HG03039 (cell line): ENCODE results near the gene GINS2.

Source experiments
- ATAC-seq: cut with Tn5 transposase; IDR thresholded peaks from one replicate; pipeline ENCODE4 v1.9.1; 2021; ENCODE audit warnings: mild to moderate bottlenecking, moderate library complexity; ENCODE audit not compliant: unreplicated experiment

GINS2 gene

DNA sequence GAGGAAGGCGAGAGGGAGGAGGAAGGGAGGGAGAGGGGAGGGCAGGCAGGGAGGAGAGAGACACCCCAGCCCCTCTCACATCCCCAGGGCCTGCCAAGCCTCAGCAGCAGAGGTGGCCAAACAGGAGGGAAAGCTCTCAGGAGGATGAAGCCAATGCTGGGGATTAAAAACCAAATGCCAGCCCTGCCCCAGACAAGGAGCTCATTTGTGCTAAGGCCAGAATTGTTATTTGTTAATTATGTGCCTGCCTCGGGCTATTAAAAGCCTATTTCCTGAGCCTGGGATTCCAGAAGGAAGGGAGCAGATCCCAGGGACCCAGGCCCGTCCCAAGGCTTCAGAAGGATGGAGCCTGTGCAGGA is 27.9 kb upstream of the GINS2 start:
- ATAC-seq = no peak

DNA sequence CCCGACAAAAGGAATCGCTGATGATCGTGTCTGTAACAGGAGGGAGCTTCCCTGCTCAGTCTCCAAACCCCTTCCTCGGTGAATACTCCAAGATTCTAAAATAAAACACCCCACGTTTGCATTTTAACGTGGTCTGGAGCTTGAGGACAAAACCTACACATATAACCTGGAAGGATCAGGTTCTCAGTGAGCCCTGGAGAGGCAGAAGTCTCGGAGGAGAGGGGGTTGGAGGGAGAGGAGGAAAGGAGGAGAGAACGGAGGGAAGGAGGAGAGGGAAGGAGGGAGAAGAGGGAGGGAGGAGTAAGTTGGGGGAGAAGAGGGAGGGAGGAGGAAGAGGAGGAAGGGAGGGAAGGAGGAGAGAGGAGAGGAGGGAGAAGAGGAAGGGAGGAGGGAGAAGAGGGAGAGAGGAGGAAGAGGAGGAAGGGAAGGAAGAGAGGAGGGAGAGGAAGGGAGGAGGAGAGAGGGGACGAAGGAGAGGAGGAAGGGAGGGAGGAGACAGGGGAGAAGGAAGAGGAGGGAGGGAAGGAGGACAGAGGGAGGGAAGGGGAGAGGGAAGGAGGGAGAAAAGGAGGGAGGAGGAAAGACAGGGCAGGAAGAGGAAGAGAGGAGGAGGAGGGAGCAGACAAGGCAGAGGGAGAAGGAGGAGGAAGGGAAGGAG is 27.4 kb upstream of the GINS2 start:
- ATAC-seq = no peak

DNA sequence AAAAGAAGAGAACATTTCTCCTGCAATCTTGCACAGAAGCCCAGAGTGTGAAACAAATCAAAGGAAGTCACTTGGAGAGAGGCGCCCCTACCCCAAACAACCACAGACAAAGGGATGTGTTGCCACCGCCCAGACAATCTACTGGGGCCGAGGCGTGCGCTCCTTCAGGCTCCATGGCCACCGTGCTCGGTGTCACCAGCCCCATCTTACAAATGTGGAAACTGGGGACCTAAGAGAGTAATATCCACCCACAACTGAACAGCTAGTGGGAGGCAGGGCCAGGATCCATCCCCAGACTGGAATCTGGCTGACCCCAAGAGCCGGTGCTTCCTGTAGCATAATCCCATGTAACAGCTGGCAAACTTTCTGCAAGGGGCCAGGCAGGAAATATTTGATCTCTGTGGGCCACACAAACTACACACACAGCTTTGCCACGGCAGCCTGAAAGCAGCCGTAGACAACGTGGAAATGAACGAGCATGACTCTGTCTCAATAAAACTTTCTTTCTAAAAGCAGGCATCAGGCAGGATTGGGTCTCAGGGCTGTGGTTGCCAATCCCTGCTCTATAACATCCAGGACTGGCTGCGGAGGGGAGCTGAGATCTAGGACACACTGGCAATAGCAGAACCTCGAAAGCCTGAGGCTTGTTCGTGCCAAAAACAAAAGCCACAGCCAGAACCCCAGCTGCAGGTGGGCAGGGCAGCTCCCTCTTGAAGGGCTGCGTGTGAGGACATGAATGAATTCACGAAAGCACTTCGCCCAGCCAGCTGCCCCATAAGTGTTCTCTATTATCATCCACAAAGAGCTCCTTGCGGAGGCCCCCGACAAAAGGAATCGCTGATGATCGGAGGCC is 26.6 kb upstream of the GINS2 start:
- ATAC-seq = no peak

DNA sequence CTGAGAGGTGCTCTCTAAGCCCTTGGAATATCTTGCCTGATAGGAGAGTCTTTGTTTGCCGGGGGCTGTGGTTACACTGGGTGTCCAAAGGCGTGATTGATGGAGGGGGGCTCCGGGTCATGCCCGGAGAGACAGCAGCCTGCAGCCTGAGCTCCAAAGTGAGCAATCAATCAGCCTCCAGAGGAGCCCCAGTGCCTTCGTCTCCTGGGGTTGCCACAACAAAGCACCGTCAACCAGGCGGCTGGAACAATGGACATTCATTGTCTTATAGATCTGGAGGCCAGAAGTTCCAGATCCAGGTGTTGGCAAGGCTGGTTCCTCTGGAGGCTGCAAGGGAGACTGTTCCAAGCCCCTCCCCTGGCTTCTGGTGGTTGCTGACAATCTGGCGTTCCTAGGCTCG is 24.0 kb upstream of the GINS2 start:
- ATAC-seq = no peak

DNA sequence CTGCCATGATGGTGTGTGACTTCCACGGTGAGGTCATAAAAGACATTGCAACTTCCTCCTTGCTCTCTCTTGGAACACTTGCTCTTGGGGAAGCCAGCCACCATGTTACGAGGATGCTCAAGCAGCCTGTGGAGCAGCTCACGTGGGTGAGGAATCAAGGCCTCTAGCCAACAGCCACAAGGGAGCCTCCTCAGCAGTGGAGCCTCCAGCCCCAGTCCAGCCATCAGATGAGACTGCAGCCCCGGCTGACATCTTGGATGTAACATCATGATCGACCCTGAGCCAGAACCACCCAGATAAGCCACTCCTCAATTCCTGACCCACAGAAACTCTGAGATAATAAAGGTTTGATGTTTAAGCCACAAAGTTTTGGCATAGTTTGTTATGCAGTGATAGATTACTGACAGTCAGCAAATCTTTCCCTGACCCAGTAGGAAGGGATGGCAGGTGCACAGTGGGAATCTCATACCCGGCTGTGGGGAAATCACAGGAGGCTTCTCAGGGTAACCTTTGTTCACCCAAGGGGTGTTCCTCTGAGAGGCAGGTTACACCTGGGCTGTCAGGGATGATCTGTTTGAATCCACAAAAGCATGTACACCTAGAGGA is 23.3 kb upstream of the GINS2 start:
- no peak for ATAC-seq

DNA sequence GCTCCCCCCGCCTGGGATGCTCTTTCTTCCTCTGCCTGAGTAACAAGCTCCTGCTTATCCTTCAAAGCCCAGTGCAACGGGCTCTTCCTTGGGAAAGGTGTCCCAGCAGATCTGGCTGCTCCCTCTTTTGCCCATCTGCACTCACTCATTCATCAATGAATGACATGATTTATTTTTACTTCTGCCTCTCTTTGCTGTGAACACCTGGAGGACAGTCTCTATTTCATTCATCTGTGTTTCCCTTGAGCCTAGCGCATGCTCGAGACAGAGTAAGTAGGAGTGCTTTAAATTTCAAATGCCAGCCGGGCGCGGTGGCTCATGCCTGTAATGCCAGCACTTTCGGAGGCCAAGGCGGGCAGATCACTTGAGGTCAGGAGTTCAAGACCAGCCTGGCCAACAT is 22.0 kb upstream of the GINS2 start:
- no peak for ATAC-seq

DNA sequence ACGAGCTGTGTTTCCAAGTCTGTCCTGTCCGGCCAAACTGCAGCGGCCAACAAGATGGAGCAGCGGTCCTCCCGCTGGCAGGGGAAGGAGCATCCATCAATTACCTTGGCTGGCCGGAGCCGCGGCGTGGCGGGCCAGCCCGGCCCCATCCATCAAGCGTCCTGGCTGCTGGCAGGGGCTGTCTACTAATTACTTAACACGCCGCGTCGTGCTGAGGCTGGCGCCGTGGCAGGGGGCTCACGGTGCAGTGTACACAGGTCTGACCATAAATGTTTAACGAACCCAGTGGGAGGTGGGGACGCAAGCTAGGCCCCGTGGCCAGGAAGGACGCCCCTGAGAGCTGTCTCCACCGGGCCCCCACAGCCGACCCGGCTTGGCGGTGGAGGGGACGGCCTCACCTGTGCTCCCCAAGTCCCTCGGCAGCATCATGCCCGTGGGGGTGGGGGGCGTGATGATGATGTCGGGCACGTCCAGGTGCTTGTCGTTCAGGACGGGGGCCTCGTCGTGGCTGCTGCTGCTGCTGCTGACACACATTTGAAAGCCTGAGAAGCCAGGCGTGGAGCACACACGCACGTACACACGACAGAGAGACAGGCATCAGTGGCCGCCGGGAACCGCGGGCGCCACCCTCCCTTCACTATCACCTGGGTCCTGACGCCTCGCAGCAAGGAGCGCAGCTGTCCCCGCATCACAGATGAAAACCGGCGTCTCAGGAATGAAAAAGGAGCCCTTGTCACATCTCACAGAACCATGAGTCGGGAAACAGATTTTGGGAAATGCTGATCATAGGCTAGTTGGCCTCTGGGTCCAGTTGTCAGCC is 21.2 kb upstream of the GINS2 start:
- ATAC-seq = no peak

DNA sequence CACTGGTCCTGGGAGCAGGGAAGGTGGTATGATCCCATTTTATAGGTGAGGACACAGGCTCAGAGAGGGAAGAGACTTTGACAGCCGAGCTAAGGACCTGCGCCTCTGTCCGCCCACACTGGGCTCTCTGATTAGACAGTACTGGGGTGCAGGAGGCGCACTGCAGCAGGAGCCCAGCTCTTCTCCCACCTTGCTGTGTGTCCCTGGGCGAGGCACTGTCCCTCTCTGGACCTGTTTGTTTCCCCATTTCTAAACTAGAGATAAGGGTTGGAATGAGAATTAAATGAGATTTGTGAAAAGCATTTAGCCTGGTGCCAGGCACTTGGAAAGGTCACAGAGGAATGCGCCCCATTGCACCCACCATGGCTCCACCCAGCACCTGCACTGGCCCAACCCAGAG is 19.6 kb upstream of the GINS2 start:
- ATAC-seq = no peak

DNA sequence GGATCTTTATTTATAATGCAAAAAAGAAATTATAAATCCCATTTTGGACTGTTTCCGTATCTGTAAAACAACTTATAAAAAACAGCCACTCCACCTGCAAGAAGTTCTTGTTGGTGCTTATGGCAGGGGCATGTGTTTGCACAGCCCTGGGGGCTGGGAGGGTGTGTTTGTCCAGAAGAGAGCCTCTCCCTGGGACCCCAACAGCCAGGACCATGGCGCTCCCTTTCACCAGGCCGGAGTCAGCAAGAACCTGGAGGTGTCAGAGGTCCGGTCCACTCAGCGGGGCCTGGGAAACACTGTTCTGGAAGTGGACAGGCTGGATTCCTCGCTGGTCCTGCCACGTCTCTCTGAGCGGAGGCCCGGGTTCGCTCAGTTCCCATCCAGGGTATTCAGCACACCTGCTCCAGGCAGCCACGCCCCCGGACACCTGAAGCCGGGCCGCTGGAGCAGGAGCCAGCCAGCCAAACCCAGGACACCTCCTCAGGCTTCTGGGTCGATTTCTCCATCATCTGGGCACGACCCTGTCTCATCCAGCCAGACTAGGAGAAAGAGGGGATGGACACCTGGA is 18.9 kb upstream of the GINS2 start:
- ATAC-seq = no peak

DNA sequence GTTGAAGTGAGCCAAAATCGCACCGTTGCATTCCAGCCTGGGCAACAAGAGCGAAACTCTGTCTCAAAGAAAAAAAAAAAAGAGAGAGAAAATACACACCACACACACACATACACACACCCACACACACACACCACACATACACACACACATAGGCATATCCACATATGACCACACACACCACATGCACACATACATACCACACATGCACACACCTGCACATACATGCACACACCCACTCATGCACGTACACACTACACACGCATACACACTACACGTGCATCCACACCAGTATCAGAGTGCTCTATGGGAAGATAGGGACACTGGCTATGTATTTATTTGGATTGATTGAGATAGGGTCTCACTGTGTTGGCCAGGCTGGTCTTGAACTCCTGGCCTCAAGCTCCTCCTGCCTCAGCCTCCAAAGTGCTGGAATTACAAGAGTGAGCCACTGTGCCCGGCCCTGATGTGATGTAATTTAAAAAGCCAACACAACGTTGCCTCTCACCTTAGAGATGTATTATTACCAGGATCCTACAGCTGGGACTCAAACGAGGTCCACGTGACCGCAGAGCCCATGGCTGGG is 17.8 kb upstream of the GINS2 start:
- ATAC-seq = no peak

DNA sequence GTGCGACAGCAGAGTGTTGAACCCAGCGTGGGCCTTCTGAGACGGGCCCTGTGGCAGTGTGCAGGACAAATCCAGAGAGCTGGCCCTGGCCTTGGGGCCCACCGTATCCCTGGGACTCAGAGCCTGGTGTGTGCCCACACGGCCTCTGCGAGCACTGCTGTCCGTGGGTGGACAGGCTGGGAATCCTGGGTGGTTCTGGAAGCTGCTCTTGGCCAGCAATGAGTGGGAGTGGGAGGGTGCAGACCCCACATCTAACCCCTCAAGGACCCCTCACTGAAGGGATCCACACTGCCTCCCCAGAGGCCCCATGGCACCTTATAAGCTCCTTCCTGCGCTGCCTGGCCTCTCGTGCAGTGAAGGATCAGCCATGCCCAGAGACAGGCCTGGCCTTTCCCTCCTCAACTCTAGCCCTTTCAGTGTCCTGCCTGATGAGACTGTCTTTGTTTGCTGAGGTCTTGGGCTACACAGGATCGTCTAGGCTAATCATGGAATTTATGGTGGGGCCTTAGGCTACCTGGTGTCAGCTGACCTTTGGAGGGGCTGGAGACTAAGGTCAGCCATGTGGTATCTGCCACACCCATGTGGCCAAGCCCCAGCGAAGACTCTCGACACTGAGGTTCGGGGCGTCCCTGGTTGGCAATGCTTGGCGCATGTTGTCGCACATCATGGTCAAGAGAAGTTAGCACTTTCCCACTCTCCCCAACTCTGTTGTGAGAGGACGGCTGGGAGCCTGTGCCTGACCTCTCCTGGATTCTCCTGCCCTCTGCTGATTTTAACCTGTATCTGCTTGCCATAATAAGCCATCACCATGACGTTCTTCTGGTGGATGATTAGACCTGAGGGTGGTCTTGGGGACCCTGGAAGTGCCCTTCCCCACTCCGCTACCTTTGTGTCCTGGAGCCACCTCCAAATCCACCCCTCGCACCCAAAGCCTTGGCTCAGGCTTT is 16.4 kb upstream of the GINS2 start:
- ATAC-seq = no peak

DNA sequence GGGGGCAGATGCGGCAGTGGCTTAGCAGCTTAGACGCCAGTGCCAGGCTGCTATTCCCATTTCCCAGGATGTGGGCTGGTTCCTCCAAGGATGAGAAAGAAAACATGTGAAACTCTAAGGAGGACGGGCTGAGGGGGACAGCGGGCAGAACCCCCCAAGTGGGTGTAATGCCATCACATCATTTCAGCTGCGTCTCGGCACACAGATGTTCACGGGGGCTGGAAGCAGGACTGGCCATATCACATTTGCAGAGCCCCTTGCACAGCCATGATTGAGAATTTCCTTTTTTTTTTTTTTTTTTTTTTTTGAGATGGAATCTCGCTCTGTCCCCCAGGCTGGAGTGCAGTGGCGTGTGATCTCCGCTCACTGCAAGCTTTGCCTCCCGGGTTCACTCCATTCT is 15.3 kb upstream of the GINS2 start:
- no peak for ATAC-seq

DNA sequence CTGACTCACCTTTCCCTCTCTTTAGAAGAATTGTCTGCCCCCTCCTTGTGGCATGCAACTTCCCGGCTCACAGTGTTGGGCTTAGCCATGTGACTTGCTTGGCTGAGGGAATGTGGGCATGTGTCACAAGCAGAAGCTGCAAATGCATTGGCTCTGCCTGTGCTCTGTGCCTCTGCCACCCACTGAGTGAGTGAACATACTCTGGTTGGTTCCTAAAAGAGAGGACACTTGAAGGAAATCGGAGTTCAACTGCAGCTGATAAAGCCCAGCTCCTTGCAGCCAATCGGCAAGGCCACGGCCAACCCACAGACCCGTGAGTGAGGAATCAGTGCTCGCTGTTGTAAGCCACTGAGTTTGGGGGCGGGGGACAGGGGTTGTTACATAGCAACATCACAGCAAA is 10.9 kb upstream of the GINS2 start:
- ATAC-seq = no peak

DNA sequence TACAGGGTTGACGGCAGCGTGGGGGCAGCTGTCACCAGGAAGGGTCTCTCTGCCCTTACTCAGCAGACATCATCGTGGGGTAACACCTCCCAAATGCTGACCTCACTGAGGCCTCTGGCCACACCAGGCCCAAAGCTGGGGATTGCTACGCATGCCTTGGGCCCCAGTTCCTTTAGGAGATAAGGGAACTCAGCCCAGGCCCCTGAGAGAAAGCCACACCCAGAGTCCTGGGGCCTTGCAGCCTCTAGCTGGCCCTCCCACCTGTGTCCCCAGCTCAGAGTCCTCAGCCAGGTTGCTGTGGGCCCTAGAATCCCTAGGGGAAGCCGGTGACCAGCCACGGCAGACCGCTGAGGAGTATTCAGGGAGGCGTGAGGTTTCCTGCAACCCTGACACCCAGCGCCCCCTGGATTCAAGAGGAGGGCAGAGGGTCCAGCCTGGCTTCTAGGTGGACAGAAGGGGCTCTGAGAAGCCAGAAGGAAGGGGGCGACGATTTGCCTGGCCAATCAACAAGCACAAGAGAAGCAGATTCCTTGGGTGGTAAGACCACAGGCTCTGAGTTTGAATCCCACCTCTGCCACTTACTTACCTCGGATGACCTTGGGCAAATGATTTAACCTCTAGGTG is 10.3 kb upstream of the GINS2 start:
- no peak for ATAC-seq

DNA sequence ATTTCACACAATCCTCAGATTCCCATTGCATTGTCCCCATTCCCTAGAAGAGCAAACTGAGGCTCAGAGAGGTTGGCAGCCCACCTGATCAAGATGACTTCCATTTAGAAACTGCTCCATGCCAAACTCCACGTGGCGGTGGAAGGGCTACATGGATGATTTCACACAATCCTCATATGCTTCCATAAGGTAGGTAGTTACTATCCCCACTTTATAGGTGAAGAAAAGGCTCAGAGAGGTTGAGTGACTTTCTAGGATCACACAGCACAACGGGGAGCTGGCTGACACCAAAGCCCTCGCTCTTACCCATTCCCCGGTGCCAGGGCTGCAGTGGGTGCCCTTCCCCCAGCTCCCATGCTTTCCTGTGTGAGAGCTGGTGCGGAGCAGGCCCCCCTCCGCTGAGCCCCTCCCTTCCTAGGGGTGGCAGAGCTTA is 9.7 kb upstream of the GINS2 start:
- ATAC-seq = no peak

DNA sequence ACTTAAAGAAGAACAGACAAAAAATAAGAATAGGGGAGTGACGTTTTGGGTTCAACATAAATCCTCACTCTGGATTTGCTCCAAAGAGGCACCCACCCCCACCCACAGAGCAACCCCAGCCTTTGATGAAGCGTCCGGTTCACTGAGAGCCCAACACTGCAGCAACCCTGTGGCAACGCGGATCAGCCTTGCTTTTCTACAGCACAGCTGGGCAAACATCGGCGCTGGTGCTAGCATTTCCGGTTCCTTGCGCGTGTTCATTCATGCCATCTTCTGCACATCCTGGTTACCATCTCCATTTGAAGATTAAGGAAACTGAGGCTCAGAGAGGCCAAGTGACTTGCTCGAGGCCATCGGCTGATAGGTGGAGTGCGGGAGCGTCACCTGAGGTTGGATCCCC is 8.7 kb upstream of the GINS2 start:
- ATAC-seq = no peak

DNA sequence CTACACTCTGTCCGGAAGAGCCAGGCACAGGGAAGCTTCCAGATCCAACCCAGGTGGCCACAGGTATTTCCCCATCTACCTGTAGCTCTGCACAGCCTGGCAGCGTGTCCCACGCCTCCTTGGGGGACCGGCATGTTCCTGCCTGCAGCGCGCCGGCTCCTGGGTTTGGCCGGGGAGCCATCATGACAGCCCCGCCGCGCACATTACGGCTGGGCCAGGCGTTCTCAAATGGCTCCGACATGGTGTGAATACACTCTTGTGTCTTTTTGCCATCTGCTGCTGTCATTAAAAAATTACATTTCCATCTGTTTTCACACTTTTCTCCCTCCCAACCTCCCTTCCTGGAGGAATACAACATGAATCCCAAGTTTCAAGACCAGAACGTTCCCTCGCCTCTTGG is 8.0 kb upstream of the GINS2 start:
- no peak for ATAC-seq

DNA sequence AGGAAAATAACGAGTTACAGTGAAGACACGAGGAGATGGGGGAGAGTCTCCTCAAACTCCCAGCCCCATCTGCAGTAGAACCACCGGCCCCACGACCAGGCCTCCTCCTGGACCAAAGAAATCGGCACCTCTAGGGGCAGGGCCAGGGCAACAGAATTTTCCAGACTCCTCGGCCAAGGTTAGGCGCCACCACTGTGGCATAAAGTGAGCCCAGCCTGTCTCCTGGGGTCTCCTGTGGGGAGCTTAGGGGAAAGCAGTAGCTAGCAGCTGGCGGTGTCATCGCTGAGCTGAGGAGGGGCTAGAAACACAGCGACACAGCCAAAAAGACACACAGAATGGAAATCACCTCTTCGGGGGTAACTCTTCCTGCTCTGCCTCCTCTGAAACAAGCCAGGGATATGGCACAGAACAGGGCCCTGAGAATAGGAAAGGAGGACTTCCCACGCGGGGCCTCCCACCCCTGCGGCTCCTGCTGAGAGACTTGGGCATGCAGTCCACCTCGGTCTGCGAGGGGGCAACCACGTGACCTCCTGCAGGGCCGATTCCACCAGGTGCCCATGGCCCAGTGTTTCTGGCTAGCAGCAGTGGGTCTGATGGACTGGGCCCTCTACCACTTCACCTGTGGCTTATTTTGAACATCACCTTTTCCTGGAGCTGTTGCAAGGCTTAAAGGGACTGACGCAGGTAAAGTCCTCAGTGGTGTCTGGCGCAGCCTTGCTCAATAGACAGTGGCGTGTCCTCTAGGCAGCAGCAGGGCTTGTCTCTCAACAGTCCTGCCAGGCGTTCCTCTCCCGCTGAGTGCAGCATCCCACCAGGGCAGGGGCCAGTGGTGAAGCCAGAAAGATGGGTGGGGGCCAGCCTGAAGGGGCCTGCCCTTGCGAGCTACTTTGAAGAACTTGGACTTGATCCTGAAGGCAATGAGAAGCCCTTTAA is 6.7 kb upstream of the GINS2 start:
- no peak for ATAC-seq
